T-helper 2 cell treated with Interferon-gamma antibody and Interleukin-4, amounts not matched to agents 100 ng/mL and 5 ng/mL, for 36 hours (primary cell): ENCODE data around the gene DCST1. TPM values are rescaled to one million over a fixed set of nuclear protein-coding genes. Genes with fewer than 3 reads are reported as not detected.

Source experiments
- intact Hi-C: fragments of 100-400 bp; cut with micrococcal nuclease; formaldehyde crosslinking; loops from one replicate; pipeline ENCODE4 v1.15.1; 2023
- total RNA-seq: library from RNA; stranded (reverse); gene quantifications from 2 replicates; pipeline ENCODE4 v1.2.3, GENCODE V29; 2022

DCST1 gene
- total RNA-seq, 1 donor from 2014 or later: not detected

DNA sequence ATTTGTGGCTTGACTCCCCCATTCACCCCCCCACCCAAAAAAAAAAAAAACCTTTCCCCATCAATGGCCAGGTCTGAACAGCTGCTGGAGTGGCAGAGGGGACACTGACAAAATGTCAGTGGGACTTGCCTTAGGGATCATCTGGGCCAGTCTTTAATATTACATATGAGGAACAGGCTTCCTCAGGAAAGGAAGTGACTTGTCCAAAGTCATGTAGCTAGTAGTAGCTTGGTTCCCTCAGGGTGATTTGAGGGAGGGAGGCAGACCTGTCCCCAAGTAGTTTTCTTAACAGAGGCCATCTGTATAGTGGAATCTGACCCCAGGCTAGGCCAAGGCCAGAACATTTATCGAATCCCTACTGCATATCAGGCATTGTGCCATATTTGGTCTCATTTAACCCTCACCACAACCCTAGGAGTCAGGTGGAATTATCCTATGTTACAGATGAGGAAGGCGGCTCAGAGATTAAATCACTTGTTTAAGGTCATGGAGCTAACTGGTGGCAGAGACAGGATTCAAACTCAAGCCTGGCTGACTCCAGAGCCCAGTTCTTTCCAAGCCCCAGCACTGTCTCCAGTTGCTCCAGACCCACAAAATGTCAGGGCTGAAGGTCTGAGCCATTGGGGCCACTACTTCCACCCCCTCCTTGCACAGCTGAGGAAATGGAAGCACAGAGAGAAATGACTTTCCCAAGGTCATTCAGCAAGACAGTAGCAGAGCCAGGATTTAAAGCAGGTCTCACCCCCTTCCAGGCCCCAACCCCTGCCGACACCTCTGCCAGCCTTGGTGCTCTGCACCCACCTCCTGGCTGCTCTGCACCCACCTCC lies 20.6 kb upstream of the DCST1 start:
- intact Hi-C loops: no loop called here

DNA sequence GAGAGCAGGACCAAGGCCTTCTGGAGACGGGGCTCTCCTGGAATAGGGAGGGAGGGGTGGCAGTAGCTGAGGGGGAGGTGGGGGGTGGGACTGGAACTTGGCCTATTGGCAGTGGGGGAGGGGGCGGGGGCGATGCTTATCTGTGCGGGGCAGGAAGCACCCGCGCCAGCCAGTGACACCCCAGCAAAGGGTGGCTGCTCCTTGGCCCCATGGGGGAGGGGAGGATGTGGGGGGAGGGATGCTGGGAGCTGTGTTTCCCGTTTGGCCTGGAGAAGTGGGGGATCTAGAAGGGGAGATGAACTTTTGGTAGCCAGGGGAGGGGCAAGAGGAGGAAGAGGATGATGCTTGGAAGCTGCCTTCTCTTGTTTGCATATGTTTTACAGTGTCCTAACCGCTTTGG lies 20.0 kb upstream of the DCST1 start:
- intact Hi-C loops: no loop called here

DNA sequence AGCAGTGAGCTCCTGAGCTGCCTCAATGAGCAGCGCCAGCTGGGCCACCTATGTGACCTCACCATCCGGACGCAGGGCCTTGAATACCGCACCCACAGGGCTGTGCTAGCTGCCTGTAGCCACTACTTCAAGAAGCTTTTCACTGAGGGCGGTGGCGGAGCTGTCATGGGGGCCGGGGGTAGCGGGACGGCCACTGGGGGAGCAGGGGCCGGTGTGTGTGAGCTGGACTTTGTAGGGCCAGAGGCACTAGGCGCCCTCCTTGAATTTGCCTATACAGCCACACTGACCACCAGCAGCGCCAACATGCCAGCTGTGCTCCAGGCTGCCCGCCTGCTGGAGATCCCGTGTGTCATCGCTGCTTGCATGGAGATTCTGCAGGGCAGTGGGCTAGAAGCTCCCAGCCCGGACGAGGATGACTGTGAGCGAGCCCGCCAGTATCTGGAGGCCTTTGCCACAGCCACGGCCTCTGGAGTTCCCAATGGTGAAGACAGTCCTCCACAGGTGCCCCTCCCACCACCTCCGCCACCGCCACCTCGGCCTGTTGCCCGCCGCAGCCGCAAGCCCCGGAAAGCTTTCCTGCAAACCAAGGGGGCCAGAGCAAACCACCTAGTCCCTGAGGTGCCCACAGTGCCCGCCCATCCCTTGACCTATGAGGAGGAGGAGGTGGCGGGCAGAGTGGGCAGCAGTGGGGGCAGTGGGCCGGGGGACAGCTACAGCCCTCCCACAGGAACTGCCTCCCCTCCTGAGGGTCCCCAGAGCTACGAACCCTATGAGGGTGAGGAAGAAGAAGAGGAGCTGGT lies 18.7 kb upstream of the DCST1 start:
- intact Hi-C loops: no loop called here

DNA sequence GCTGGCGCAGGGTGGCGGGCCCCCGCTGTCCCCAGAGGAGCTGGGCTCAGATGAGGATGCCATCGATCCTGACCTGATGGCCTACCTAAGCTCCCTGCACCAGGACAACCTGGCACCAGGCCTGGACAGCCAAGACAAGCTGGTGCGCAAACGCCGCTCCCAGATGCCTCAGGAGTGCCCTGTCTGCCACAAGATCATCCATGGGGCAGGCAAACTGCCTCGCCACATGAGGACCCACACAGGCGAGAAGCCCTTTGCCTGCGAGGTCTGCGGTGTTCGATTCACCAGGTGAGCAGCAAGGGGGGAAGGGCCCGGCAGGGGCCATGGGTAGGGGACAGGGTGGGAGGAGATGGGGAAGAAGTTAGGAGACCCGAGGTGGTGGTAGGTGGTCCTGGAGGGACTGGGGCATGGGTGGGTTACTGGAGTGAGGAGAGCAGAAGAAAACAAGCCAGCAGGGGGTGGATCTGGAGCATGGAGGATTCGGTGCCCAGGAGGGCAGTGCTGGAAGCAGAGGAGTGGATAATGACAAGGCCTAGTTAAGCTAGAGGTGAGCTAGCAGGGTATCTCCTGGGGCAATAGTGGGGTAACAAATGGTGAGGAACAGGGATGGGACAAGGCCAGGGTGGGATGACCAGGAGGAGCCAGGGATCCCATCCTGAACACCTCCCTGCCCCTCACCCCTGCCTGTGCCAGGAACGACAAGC lies 17.9 kb upstream of the DCST1 start:
- intact Hi-C loops: loop anchor here (2.0 kb wide), 2 partner anchors 33 to 55 kb away; partner anchors contain the start of genes FLAD1 and PYGO2

DNA sequence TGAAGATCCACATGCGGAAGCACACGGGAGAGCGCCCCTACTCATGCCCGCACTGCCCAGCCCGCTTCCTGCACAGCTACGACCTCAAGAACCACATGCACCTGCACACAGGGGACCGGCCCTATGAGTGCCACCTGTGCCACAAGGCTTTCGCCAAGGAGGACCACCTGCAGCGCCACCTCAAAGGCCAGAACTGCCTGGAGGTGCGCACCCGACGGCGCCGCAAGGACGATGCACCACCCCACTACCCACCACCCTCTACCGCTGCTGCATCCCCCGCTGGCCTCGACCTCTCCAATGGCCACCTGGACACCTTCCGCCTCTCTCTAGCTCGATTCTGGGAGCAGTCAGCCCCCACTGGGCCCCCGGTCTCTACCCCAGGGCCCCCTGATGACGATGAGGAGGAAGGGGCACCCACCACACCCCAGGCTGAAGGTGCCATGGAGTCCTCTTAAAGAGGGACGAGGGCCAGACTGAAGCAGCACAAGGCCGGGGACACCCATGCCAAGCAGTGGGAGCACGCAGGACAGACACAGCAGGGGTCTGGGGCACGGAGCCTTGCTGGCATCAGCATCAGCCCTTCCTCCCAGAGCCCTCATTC lies 17.3 kb upstream of the DCST1 start:
- intact Hi-C loops: loop anchor here (2.0 kb wide), 2 partner anchors 34 to 56 kb away; partner anchors contain the start of genes FLAD1 and PYGO2

DNA sequence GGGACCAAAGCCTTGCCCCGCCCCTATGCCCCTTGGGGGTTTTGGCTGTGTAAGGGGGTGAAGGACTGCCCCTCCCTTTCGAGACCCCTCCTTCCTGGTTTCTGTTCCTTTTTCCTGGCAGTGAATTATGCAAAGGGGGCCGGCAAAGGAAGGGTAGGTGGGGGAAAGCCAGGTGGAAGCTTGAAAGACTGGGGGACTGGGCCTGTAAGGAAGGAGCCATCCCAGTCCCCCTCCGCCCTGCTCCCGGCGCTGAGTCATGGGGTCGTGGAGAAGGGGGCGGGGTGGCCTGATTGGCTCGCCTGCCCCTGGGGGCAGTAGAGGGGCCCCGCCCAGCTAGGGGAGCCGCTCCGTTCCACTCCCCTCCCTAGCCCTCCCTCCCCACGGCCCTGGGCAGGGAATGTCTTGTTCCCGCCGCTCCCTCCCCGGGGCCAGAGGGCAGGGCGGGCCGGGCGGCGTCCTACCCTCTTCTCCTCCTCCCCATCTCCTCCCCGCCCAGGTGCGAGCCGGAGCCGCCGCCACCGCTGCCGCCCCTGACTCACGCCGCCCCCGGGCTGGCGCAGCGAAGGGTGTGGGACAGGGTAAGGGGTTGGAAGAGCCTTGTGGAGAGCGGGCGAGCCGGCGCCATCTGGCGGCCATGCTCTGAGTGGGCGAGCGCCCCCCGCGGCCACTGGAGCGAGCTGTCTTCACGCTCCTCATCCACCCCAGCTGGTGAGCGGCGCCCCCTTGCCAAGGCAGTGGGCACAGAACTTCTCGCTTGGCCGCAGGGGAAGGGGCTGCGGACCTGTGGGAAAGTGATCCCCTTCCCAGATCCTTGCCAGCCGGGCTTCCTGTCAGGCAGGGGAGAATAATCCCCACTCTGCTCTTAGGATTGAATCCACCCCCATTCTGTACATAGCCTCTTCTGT lies 16.3 kb upstream of the DCST1 start:
- intact Hi-C loops: loop anchor here (1.0 to 2.0 kb wide), 3 partner anchors 18 to 56 kb away; partner anchors contain the start of genes FLAD1 and PYGO2

DNA sequence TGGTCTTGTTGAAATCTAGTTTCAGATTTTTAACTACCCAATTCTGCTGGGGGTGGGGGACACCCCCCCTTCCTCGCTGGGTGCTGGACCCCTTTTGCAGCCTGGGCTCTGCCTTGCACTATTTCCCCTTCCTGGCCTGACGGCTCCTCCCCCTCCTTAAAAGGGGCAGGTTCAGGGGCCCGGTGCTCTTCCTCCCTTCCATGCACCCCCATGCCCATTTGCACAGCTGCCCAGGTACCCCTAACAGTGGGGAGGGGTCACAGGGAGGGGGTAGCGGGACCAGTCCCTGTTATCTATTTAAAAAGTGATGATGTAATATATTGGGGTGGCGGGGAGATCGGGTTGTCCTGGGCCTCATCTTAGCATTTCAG lies 15.7 kb upstream of the DCST1 start:
- intact Hi-C loops: loop anchor here (1.0 to 2.0 kb wide), 3 partner anchors 19 to 57 kb away; partner anchors contain the start of genes FLAD1 and PYGO2

DNA sequence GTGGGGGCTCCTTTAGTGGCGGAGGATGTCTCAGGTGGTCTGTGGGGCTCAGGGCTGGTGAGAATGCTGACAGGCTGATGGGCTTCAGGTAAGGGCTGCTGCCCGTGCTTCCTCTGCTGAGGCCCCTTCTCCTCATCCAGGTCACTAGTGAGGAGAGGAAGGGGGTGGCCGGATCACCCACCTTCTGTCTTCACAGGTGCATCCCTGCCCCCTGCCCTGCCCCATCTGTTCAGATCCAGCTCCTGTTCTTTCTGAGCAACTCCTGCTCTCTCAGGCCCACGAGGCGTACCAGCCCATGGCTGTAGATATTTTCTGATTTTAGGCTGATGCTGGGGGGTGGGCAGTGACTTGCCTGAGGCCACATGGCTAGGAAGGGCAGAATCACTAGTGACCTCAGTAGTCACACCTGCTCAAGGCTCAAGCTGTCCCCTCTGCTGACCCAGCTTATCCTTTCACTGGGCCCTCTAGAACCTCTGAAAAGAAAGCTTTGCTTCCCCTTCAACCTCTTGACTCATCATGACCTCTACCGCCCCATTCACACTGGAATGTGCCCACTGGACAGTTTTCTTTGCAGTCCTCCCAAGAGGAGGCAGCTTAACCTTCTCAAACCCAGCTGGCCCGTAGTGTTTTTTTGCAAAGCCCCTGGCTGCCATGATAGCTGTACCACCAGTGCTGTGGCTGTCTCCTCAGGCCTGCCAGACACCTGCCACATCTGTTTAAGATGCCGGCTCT lies 14.8 kb upstream of the DCST1 start:
- intact Hi-C loops: no loop called here

DNA sequence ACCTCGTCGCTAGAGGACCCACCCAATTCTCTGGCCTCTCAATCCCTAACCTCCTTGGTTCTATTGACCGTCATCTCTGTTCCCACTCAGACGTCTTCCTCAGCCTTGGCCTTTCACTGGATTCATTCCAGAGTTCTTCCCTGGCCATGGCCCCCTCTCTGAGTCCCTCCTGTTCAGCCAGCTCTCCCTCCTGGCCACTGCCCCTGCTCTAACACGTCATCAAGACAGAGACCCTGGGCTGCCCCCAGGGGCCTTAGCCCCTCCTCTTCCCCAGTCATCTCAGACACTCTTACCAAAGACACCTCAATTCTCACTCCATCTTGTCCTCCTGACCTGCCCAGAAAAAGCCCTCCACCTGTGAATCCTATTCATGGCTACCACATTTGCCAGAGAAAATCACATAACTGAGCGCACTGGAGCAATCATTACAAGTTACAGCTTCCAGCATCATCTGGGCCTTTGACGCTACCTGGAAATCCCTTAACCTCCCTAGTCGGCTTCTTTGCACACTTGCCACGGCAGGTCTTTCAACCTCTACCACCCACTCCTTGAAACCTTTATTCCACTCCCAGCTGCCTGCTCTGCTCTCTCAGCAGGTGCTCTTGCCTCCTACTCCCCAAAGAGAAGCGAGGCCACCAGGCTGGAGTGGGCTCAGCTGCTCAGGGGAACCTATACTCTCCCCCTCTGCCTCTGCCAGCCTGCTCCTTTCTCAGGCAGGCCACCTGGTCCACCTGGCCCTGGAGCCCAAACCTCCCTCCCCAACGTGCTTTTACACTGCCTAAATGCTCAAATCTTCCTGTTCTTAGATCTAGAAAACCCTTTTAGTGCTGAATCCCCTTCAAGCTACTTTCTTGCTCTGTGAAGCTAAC lies 14.0 kb upstream of the DCST1 start:
- intact Hi-C loops: no loop called here

DNA sequence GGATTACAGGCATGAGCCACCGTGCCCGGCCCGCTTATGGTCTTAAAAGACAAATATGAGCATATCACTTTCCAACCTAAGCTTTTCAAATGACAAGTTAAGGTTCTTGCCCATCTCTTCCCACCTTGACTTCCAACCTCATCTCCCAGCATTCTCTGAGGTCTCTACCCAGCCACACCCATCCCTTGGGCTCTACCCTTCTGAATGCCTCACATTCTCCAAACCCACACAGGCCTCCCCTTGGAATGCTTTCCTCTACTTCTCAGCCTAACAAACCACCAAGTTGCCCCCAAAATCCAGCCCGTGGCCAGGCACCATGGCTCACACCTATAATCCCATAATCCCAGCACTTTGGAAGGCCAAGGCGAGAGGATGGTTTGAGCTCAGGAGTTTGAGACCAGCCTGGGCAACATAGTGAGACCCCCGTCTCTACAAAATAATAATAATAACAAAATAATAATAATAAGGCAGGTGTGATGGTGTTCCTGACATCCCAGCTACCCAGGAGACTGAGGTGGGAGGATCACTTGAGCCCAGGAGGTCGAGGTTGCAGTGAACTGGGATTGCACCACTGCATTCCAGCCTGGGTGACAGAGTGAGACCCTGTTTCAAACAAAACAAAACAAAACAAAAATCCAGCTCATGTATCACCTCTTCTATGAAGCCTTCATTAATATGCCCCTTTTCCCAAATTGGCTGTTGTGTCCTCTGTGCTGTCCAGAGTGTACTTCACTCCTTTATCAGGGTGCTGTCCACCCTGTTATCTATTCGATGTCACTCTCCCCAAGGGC lies 11.3 kb upstream of the DCST1 start:
- intact Hi-C loops: no loop called here

DNA sequence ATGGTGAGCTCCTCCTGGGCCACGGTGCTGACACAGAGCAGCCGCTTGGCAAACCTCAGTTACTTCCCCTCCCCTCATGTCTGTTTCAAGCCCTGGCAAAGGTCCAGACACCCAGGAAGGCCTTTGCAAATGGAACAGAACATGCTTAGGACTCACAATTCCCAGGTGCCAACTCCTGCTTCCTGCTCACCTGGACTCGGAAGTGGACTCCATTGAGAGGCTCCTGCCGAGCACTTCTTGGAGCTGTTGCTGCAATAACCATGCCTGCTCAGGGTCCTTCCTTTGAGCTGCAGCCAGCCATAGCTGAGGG lies 10.7 kb upstream of the DCST1 start:
- intact Hi-C loops: no loop called here

DNA sequence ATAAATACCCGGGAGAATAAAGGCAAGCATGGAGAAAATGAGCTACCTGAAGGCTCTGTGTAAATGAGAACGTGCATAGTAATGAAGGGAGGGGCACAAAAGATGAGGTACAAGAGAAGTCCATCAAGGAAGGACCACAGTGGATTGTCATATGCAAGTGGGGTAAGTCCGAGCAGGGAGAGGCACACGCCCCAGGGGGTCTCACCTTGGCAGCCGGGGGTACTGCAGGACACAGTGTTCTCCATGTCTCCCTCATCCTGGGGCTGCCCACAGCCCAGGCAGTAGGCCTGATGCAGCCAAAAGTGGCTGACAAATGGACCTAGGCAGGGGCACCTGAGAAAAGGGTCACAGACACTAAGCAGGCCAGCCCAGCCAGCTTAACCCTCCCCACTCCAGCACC lies 10.0 kb upstream of the DCST1 start:
- intact Hi-C loops: no loop called here

DNA sequence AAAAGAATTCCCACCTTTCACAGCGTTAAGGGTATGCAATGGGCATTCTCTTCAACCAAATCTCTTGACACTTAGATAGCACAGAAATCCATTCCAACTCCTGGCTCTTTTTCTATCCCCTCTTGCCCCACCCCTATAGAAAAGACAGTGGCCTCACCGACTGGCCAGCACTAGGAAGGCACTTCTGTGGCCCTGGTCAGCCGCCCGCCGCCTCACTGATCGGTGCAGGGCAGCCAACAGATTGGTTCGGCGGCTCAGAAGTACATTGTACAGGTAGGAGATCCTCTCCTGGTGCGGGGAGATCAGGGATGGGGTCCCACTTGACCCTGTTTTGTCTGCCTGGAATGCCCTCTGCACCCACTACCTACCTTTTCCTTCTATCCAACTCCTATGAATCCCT lies 9.3 kb upstream of the DCST1 start:
- intact Hi-C loops: no loop called here

DNA sequence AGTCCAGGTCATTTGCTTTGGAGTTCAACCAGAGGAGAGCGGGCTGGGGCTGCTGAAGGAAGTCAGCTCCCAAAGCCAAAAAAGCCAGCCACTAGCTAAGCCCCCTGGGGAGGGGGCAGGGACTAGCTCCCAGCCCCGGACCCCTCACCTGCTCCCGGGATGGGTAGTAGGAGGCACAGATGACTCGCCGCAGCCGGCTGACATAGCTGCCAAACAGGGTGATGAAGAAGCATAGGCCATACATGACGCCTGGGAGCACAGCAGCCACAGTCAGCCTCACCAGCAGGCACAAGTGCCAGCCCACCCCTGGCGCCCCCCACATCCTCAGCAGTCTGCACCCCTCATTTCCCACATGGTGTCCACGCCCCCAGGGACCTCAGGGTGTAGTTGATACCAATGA lies 7.5 kb upstream of the DCST1 start:
- intact Hi-C loops: no loop called here

DNA sequence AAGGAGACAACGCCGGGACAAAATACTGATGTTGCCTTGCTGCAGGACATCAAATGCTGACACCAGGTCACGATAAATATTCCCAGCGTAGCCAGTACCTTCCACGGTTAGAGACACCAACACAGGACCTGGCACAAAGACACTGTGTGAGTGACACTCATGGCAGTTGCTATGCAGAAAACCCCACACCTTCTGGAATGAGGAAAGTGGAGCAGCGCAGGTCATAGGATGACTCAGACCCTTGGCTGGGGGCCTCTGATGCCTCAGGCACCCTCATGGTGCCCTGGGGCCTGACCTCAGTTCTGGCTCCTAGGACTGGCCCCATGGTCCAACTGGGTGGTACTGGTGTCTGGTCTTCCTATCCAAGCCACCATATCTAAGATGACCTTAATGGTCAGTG lies 7.0 kb upstream of the DCST1 start:
- intact Hi-C loops: no loop called here

DNA sequence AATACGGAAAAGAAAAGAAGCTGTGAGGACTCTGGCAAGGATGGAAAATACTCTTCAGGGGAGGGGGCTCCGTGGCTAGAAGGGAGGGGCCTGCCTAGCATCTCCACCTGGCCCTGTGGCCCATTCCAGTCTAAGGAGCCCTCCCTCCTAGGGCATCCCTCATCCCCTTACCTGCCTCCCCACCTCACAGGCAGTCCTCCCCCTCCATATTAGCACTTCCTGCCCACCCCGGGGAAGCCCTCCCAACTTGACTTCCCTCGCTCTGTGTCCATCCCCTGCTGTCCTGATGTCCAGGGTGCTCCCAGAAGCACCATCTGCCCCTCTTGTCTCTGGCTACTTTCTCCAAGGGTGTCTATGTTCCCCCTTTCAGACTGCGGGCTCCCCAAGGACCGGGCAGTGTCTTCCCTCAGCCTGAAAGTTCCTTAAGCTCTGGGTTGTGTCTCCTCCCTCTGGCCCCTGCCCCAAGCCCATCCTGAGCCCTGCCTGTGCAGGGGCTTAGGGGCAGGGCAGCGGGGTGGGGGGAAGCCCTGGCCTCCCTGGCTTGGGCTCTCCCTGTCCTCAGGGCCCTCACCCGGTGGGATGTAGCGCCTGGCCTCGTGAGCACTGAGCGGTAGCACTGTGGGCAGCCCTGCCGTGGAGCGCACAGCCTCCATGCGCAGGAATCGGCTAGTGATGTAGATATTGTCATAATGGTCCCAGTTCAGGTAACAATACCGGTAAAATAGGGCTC lies 3.9 kb upstream of the DCST1 start:
- intact Hi-C loops: no loop called here

DNA sequence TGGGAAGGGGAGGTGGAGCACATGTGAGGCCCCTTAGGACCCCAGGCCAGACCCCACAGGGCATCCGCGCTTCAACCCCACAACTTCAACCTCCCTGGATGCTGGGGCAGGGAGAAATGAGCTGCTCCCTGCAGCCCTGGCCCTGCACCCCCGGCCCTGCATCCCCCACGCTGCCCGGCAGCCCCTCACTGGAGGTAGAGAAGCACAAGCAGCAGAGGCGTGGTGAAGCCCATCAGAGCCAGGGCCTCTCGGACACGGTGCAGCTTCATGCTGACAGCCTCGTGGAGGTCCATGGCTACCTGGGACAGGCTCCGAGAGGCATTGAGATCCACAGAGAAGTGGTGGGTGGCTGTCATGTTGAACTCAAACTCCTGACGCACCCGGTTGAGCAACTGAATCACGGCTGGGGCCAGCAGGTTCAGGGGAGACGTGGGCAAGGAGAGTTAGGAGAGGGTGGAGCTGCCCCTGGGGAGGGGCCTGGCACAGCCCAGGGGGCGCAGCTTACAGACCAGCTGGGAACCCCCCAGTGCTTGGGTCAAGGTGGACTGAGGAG lies 3.3 kb upstream of the DCST1 start:
- intact Hi-C loops: no loop called here
